Panc1 (cell line): Measurements from ENCODE around the gene WDR46. TPM values are rescaled to one million over a fixed set of nuclear protein-coding genes. Genes with fewer than 3 reads are reported as not detected.

Experiments used
- ATAC-seq: fragments of 200-7000 bp; cut with Tn5 transposase; 2 replicates; pipeline ENCODE4 v1.9.1; 2020; ENCODE audit warnings: mild to moderate bottlenecking, moderate library complexity
- BruUV-seq: library from RNA; stranded (reverse); fragments of 400-500 nt; replicated peaks from 2 replicates; lab custom pipeline; 2021; lab: Mats Ljungman, UMichigan
- CTCF ChIA-PET: fragments of 300-600 bp; sonication (Branson Sonifier 250); formaldehyde crosslinking; loops from one replicate; lab custom pipeline; 2022; ENCODE audit warnings: antibody characterized with exemption; lab: Charles Lee
- POLR2A ChIA-PET: fragments of 300-600 bp; sonication (Branson Sonifier 250); formaldehyde crosslinking; loops from one replicate; lab custom pipeline; 2022; ENCODE audit warnings: antibody characterized with exemption; lab: Charles Lee
- DNase-seq: peaks from one replicate; pipeline ENCODE4 v3.0.0-alpha.2; 2010; ENCODE audit warnings: low read depth, low spot score
- H3K27ac ChIP-seq: 2 replicates; pipeline ENCODE4 v1.5.1; 2011; ENCODE audit warnings: mild to moderate bottlenecking, low read length, inconsistent platforms
- H3K27me3 ChIP-seq: fragments of 200-500 bp; sonication (Bioruptor generic); 2 replicates; pipeline ENCODE4 v1.6.0; 2014; ENCODE audit warnings: low read length, inconsistent platforms; ENCODE audit not compliant: control insufficient read depth, insufficient read depth
- H3K36me3 ChIP-seq: fragments of 200-500 bp; sonication (Bioruptor generic); 2 replicates; pipeline ENCODE4 v1.5.1; 2014; ENCODE audit warnings: inconsistent platforms, mild to moderate bottlenecking, low read length, moderate library complexity; ENCODE audit not compliant: control insufficient read depth, insufficient read depth
- H3K4me1 ChIP-seq: 2 replicates; pipeline ENCODE4 v1.5.1; 2011; ENCODE audit warnings: inconsistent platforms, mild to moderate bottlenecking, low read length, moderate library complexity; ENCODE audit not compliant: control insufficient read depth, insufficient read depth
- H3K4me3 ChIP-seq, 2 experiments: 2 replicates each; pipeline ENCODE4 v1.5.1; 2011 to 2012; ENCODE audit warnings: low read depth in 2 of 2, low read length in 2 of 2, mild to moderate bottlenecking in 2 of 2, inconsistent platforms in 1 of 2, moderate library complexity in 1 of 2
- H3K9me3 ChIP-seq: fragments of 200-500 bp; sonication (Bioruptor generic); 2 replicates; pipeline ENCODE4 v1.5.1; 2014; ENCODE audit warnings: low read depth, mild to moderate bottlenecking, inconsistent platforms, low read length, moderate library complexity; ENCODE audit not compliant: control insufficient read depth, insufficient read depth
- CTCF ChIP-seq: fragments of 450-650 bp; IDR thresholded peaks from 2 replicates; pipeline ENCODE4 v1.5.1; 2017; ENCODE audit warnings: mild to moderate bottlenecking
- POLR2AphosphoS5 ChIP-seq: IDR thresholded peaks from 2 replicates; pipeline ENCODE4 v1.6.1; 2012; ENCODE audit warnings: mild to moderate bottlenecking, low read depth, low read length, moderate library complexity
- REST ChIP-seq, 2 experiments: IDR thresholded peaks; 2 replicates each; pipeline ENCODE4 v1.6.1; 2011 to 2012; ENCODE audit warnings: low read depth in 2 of 2, control low read depth in 1 of 2, low read length in 1 of 2, mild to moderate bottlenecking in 1 of 2, moderate library complexity in 1 of 2; ENCODE audit not compliant: insufficient read depth in 1 of 2
- SIN3A ChIP-seq: IDR thresholded peaks from 2 replicates; pipeline ENCODE4 v1.6.1; 2012; ENCODE audit warnings: low read depth, mild to moderate bottlenecking, low read length, moderate library complexity, borderline replicate concordance; ENCODE audit not compliant: insufficient read depth
- TCF7L2 ChIP-seq: IDR thresholded peaks from 2 replicates; pipeline ENCODE4 v1.6.1; 2011; ENCODE audit warnings: mild to moderate bottlenecking, low read depth, low read length, inconsistent platforms
- in situ Hi-C: cut with HindIII; loops from 2 replicates; pipeline ENCODE4 v1.10.0; 2016; ENCODE audit warnings: low sequenced_read_pairs, low pct_unique_long_range_greater_than_20kb
- intact Hi-C: fragments of 100-400 bp; cut with micrococcal nuclease; formaldehyde crosslinking; loops from one replicate; pipeline ENCODE4 v1.10.0; 2022; ENCODE audit not compliant: unreplicated experiment
- total RNA-seq: library from RNA; stranded (reverse); gene quantifications from one replicate; pipeline ENCODE4 v1.2.1, GENCODE V29; 2021; ENCODE audit not compliant: unreplicated experiment

Gene WDR46
- total RNA-seq, 1 experiment from 2014 or later = 80.6 TPM

GRCh38 chr6:33254591-33254990 lies 34.4 kb downstream of the WDR46 start:
- Histone ChIP-seq H3K36me3 (peaks cover 2% of the 10 kb centered on the region; the same call in 1 of the 2 replicates), H3K27ac (no peak overlapping the region), H3K27me3 (no peaks in the 10 kb centered on the region), H3K4me3 (no peak overlapping the region), H3K4me1 (peaks cover 23% of the 10 kb centered on the region), H3K9me3 (no peaks in the 10 kb centered on the region)
- TF ChIP-seq TCF7L2 (no peak), POLR2AphosphoS5 (no peak), SIN3A (no peak), CTCF (no peak), REST (IDR thresholded peaks at IDR 0.05; ENCODE audit: insufficient read depth in 1 of 2, low read depth in 2 of 2, low read length in 1 of 2) (no peak)
- DNase-seq = no peak
- ATAC-seq = no peak
- ChIA-PET CTCF (no interaction called here), POLR2A (interaction anchor here (0.6 kb wide), 2 partner anchors 12 to 1411 kb away, joined by 4 to 5 read pairs; no protein-coding TSS in a partner anchor)
- in situ Hi-C loops = no loop called here
- BruUV-seq = no TSS peak
- intact Hi-C loops = no loop called here

- H3K4me1 ChIP-seq = peaks cover 14% of the 10 kb centered on the region
- intact Hi-C loops = no loop called here
- DNase-seq = no peak
- TF ChIP-seq CTCF (no peak), TCF7L2 (no peak), REST (IDR thresholded peaks at IDR 0.05; ENCODE audit: insufficient read depth in 1 of 2, low read depth in 2 of 2, low read length in 1 of 2) (no peak), SIN3A (no peak), POLR2AphosphoS5 (no peak)
- ChIA-PET CTCF (no interaction called here), POLR2A (no interaction called here)
- H3K36me3 ChIP-seq = peaks cover 4% of the 10 kb centered on the region; the same call in 1 of the 2 replicates
- no TSS peak for BruUV-seq
- in situ Hi-C loops = no loop called here
- H3K27ac ChIP-seq = no peak overlapping the region
- no peaks in the 10 kb centered on the region for H3K9me3 ChIP-seq
- H3K27me3 ChIP-seq = no peaks in the 10 kb centered on the region
- no peak for ATAC-seq
- no peak overlapping the region for H3K4me3 ChIP-seq
These were observed 36.3 kb downstream of the WDR46 start for GRCh38 chr6:33252759-33253158.
